HG03135 (cell line): Measurements from ENCODE around the gene CAMKK2.
A peak's percentile ranks its signal among the peaks of the same experiment; 100 is the strongest.
"Not testable (repeated sequence)": the region's sequence is repeated elsewhere in the genome, so short reads cannot be mapped to it uniquely, and the experiment has no call there.

ENCODE experiments used
- ATAC-seq: cut with Tn5 transposase; IDR thresholded peaks from one replicate; pipeline ENCODE4 v1.9.1; 2021; ENCODE audit warnings: mild to moderate bottlenecking, moderate library complexity; ENCODE audit not compliant: unreplicated experiment

CAMKK2 gene

DNA sequence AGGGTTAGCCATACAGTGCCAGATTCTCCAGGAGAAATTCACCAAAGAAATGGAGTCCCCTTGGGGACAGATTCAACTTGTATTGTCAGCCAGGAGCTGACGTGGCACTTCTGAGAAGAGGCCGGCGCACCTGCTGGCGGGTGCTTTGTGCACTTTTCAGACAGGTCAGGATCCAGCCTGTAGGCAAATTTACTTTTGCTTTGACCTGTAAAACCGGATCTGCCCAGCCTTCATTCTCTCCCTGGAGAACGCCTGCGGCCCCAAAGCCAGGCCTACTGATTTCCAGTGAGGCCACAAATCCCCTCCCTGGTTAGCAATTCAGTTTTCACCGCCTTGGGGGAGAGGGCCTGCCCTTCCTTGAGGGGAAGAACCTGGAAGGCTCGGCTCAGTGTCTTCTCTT is 69.2 kb downstream of the CAMKK2 start:
- ATAC-seq = peak; percentile 62

DNA sequence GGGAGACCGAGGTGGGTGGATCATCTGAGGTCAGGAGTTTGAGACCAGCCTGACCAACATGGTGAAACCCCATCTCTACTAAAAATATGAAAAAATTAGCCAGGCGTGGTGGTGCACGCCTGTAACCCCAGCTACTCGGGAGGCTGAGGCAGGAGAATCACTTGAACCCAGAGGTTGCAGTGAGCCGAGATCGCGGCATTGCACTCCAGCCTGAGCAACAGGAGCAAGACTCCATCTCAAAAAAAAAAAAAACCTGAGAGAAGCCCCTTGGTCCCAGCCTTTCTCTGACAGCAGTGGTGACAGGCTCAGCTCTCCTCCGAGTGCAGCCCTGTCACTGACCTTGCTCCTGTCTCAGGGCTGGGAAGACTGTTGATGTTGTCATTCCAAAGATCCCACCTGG is 69.6 kb downstream of the CAMKK2 start:
- ATAC-seq = not testable (repeated sequence)

DNA sequence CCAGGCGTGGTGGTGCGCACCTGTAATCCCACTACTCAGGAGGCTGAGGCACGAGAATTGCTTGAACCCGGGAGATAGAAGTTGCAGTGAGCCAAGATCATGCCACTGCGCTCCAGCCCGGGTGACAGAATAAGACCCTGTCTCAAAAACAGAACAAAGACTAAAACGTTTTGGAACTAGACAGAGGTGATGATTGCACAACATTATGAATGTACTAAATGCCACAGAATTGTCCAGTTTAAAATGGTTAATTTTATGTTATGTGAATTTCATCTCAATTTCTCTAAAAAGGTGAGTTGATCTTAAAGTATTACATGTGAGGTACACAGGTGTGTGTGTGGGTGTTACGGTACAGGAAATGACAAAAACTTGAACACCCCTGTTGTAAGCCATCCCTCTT is 70.1 kb downstream of the CAMKK2 start:
- no peak for ATAC-seq

DNA sequence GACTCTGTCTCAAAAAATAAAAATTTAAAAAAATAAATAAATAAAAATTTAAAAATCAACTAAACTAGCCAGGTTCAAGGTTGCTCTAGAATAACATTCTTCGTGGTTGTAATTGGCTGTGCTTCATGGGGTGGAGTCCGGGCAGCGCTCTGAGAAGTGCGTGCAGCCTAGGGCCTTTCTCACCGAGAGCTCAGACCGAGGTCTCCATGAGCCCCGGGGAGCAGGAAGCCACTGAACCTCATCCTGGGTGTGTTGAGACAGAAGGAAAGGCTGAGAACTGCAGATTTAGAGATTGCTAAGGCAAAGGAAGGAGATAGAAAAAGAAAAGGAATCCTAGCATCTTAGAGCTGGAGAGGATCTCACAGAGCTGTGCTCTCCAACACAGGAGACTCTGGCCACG is 71.9 kb downstream of the CAMKK2 start:
- ATAC-seq = no peak

DNA sequence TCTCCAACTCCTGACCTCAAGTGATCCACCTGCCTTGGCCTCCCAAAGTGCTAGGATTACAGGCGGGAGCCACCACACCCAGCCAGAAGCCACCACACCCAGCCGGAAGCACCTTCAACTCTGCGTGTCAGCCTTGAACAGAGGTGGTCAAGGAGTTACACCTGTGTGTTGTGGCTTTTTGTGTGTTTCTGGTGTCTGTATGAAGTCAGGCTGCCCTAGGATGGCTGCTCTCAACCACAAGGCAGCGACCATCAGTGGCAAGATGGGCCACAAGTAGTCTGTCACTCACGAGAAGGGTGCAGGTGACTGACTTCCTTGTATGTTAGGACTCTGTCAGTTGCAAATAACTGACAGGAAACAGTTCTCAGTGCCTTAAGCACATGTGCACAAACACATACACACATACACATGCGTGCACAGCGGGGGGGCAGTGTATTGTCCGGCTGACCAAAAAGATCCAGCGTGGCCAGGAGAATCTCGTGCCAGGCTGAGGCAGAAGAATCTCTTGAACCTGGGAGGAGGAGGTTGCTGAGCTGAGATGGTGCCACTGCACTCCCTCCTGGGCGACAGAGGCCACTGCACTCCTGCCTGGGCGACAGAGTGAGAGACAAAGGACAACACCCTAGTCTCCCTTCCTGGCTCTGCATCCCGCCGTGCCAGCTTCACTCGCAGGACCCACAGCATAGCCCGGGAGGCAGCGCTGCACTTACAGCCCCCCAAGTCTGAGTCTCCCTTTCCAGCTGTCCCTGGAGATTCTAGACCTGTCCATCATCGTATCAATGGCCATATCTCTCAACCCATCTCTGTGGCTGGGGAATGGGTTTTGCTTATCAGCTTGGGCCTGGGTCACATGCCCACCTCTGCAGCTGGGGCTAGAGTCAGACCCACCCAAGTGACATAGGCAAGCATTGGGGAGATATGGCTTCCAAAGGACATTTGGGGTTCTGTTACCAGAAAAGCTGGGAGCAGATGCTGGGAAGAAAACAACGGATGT is 72.9 kb downstream of the CAMKK2 start:
- ATAC-seq = no peak

DNA sequence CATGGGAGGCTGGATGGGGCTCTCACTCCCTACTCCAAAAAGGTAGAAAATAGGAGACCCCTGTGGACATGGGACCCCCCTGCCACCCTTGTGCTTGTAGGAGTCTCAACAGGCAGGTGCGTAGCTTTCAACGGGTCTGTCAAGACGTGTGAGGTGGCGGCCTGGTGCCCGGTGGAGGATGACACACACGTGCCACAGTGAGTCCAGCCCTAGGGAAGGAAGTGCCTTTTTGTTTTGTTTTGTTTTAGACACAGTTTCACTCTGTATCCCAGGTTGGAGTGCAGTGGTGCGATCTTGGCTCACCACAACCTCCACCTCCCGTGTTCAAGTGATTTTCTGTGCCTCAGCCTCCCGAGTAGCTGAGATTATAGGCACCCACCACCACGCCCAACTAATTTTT is 73.7 kb downstream of the CAMKK2 start:
- ATAC-seq = no peak

DNA sequence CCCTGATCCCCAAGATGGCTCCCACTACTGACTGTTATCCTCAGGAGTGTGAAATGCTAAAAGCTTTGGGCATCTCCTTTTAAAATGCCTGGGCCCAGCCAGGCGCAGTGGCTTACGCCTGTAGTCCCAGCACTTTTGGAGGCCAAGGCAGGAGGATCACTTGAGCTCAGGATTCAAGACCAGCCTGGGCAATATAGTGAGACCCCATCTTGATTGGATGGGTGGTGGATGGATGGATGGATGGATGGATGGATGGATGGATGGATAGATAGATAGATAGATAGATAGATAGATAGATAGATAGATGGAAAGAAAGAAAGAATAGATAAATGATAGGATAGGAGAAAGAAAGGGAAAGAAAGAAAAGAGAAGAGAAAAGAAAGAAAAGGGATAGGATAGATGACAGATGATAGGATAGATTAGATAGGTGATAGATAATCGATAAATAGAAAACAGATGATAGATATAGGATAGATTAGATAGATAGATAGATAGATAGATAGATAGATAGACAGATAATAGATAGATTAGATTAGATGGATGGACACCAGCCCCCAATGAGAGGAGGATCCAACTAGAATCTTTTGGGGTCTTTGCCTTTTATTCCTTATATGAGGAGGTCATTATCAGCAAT is 77.0 kb downstream of the CAMKK2 start:
- ATAC-seq = no peak

DNA sequence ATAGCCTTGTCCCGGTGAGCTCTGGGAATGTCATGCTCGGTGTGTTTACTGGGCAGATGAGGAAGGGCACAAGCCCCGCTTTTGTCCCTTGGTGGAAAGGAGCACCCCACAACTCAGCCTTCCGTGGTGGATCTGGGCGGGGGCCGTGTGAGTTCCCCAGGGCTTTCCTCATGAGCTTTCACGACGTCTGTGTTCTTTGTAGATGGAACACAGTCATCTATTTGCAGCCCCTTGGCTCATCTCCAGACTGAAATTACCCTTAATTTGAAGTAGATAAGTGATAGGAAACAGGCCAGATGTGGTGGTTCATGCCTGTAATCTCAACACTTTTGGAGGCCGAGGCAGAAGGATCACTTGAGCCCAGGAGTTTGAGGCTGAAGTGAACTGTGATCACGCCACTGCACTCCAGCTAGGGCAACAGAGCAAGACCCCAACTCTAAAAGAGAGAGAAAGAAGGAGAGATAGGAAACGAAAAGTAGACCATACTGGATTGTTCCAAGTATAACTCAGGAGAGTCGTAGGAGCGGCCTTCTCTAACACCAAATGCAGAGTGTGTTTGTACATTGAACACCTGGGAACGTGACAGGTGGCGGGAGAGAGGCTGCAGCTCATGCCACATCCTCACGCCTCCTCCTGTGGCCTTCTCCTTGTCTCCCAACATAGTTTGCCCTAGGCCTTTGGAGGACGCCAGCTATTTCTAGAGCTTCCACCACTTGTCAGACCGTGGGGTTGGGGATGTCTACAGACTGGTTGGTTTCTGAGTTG is 77.7 kb downstream of the CAMKK2 start:
- ATAC-seq = no peak

DNA sequence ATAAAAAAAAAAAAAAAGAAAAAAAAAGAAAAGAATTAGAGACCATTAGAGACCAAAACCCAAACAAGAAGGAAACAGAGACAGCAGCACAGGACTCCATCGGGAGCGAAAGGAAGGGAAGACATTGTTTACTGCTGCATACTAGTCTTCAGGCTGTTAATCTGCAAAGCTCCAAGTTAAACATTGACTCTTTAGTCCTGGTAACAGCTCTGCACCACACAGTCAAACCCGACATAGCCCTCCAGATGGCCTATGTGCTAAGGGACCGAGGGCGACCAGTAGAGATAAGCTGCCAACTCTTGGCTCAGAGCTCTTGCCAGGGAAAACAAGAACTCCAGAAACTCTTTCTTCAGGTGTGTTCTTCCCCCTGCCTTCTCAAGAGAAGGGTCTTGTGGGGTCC is 78.7 kb downstream of the CAMKK2 start:
- ATAC-seq = no peak

DNA sequence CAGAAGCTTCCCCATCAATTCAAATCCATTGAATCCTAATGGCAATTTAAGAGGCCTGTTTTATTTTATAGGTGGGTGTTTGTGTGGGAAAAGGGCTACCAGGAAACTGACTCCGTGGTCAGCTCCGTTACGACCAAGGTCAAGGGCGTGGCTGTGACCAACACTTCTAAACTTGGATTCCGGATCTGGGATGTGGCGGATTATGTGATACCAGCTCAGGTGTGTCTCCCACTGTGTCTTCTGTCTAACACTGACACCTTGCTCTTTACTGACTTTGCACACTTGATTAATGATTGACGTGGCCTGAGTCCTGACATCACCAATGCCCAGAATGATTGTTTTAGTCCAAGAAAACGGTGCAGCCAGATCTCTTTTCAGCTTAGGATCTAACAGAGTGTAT is 79.4 kb downstream of the CAMKK2 start:
- ATAC-seq = no peak

DNA sequence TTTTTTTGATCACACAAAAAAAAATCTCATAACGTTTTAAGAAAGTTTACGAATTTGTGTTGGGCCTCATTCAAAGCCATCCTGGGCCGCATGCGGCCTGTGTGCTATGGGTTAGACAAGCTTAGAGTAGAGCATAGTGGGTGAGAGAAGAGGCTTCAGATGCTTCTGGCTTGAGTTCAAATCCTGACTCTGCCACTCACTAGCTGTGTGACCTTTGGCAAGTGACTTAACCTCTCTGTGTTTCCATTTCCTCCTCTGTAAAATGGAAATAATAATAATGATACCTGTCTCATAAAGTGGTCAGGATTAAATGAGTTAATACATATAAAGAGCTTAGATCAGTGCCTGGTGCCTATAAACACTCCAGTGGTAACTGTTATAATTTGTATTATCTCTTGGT is 80.4 kb downstream of the CAMKK2 start:
- ATAC-seq = no peak

DNA sequence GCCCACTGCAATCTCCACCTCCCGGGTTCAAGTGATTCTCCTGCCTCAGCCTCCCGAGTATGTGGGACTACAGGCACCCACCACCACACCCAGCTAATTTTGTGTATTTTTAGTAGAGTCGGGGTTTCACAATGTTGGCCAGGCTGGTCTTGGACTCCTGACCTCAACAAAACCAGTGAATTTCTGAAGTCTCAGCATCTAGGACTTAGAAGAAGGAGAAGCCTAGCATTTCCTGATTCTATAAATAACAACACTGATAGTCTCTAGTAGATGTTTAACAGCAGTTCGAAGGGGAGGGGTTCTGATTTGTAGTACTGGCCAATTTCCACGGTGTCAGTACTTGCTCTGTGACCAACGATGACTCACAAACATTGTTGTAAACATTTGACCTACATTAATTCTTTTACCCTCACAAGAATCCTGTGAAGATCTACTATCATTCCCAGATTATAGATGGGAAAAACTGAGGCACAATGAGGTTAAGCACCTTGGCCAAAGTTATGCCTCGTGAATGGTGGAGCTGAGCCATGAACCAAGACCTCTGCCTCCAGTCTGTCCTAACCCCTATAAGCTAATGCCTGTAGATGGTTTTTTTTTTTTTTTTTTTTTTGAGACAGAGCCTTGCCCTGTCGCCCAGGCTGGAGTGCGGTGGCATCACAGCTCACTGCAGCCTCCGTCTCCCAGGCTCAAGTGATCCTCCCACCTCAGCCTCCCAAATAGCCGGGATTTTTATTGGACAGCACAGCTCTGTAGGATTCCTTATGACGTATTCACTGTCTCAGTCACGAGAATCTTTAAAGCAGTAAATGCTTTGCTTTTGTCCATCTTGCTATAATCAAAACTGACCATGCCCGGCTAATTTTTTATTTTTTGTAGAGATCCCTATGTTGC is 81.4 kb downstream of the CAMKK2 start:
- ATAC-seq = no peak

DNA sequence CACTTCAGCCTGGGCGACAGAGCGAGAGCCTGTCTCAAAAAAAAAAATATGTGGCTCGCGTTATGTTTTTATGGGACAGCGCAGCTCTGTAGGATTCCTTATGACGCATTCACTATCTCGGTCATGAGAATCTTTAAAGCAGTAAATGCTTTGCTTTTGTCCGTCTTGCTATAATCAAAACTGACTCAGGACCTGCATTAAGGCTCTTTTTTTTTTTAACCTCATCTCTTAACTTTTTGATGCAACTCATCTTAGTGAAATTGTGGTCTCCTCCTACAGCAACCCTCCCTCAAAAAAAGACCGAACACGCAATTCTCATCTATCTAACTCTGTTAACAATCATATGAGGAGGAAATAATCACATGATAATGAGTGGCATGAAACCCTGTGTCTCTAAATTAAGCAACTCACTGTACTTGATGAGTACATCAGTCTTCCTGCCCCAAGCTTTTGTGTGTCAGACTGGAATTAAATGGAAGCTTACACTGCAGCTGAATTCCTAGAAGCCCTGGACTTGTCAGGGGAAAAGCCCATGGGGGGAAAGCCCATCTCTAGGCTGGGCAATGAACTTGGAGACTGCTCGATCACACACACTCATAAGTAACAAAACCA is 82.2 kb downstream of the CAMKK2 start:
- no peak for ATAC-seq

DNA sequence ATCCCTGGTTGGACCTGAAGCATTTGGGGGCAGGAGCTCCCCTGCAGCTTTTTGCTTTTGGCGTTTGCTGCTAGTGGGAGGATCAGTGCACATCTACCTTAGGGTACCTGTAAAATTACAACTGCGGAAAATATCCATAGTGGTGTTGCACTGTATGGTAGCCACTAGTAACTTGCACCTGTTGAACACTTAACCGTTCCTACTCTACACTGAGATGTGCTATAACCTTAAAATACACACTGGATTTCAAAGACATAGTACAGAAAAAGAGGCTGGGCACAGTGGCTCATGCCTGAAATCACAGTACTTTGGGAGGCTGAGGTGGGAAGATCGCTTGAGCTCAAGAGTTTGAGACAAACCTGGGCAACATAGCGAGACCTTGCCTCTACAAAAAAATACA is 83.6 kb downstream of the CAMKK2 start:
- no peak for ATAC-seq

DNA sequence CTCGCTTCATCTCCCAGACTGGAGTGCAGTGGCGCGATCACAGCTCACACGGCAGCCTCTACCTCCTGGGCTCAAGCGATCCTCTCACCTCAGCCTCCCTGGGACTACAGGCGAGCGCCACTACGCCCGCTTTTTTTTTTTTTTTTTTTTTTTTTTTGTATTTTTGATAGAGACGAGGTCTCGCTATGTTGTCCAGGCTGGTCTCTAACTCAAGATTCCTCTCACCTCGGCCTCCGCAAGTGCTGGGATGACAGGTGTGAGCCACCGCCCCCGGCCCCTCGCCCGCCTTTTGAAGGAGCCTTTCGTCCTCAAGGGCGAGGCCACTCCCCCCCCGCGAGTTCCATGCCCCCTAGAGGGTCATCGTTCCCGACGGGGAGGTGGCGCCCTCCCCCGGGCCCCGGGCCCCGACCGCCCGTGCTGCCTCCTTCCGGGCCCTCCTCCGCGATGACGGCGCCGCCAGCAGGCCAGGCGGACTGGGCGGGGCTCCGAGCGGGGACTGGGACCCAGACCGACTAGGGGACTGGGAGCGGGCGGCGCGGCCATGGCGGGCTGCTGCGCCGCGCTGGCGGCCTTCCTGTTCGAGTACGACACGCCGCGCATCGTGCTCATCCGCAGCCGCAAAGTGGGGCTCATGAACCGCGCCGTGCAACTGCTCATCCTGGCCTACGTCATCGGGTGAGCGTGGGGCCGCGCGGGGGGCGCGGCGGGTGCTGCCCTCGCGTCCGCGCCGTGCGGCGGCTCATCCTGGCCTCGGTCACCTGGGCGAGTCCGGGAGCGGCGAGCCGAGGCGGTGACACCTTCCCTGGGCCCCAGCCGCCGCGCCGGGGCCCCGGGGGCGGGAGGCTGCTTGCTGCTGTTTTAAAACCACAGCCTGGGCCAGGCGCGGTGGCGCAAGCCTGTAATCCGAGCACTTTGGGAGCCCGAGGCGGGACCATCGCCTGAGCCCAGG is 86.6 kb downstream of the CAMKK2 start, which contains the start of gene P2RX4:
Gene P2RX4, plus strand, starts transcription at position 506 of the 949 bp plus-strand sequence. Its CDS starts 36 bp downstream, at position 542.
- peak; percentile 86 for ATAC-seq

DNA sequence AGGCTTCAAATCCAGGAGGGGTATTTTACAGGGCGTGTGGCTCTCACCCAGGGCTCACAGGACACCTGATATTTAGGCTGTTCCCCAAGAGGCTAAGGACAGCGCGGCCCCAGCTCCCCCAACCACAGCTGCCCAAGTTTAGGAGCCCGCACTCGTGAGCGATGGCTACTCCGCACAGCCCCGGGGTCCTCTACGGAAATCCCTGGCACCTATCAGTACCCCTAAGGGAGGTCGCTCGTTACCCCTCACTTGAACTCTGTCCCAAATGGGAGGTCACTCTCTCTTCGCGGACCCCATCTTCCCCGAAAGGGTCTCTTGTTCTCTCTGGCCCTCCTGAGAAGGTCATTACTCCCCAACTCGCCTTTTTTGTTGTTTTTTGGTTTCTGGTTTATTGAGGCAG is 87.3 kb downstream of the CAMKK2 start:
- no peak for ATAC-seq

DNA sequence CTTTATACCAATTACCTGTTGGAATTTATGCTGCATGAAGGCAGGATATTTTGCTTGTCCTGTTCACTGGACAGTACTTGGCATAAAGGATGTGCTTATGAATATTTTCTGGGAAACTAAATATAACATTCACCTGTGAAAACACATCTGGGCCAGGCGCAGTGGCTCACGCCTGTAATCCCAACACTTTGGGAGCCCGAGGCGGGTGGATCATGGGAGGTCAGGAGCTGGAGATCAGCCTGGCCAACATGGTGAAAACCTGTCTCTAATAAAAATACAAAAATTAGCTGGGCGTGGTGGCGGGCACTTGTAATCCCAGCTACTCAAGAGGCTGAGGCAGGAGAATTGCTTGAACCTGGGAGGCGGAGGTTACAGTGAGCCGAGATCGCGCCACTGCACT is 87.9 kb downstream of the CAMKK2 start:
- ATAC-seq = not testable (repeated sequence)

DNA sequence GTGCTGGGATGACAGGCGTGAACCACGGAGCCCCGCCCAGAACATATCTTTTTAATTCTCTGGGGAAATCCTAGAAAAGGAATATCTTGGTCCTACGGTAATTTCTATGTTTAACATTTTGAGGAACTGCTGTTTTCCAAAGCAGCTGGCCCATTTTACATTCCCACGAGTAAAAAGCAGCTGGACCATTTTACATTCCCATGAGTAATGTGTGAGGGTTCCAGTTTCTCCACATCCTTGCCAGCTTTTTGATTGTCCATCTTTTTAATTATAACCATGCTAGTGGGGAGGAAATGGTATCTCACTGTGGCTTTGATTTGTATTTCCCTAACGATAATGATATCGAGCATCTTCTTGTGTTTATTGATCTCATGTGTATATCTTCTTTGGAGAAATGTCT is 91.0 kb downstream of the CAMKK2 start:
- ATAC-seq = no peak

DNA sequence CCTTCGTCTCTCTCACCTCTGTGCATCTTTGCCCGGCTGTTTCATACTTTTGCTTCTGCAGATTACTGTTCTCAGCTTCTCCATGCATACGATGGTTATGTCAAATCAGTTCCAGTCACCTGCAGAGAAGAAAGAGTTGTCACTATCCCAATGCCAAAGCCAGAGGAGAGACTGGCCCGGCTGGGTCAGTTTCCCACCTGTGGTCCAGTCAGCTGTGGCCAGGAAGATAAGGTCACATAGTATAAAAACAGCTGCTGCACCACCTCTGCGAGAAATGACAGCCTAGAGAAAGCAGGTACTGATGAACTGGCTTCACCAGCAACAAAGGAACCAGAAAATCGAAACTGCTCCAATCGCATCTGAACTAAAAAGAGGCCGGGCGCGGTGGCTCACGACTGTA is 93.0 kb downstream of the CAMKK2 start:
- ATAC-seq = no peak
